ENCODE measurements around the gene AGMO.

Gene AGMO

GRCh38 chr7:15504351-15504750 lies 57.5 kb downstream of the AGMO start:
- DNase-seq (ENCODE audit: extremely low read depth in 1 of 2, low read depth in 1 of 2): no peak

GRCh38 chr7:15503603-15504290 lies 58.1 kb downstream of the AGMO start:
- DNase-seq (ENCODE audit: extremely low read depth in 1 of 2, low read depth in 1 of 2): no peak

- DNase-seq (ENCODE audit: extremely low read depth in 1 of 2, low read depth in 1 of 2): no peak
Measured at GRCh38 chr7:15498465-15498864, 63.4 kb downstream of the AGMO start.

- DNase-seq (ENCODE audit: extremely low read depth in 1 of 2, low read depth in 1 of 2): no peak
Measured at GRCh38 chr7:15495170-15495569, 66.6 kb downstream of the AGMO start.

- no peak for DNase-seq (ENCODE audit: extremely low read depth in 1 of 2, low read depth in 1 of 2)
Measured at GRCh38 chr7:15494711-15495110, 67.1 kb downstream of the AGMO start.

GRCh38 chr7:15491361-15491760 lies 70.5 kb downstream of the AGMO start:
- no peak for DNase-seq (ENCODE audit: extremely low read depth in 1 of 2, low read depth in 1 of 2)

- DNase-seq (ENCODE audit: extremely low read depth in 1 of 2, low read depth in 1 of 2): no peak
Measured at GRCh38 chr7:15490291-15490690, 71.5 kb downstream of the AGMO start.

GRCh38 chr7:15489861-15490260 lies 72.0 kb downstream of the AGMO start:
- DNase-seq (ENCODE audit: extremely low read depth in 1 of 2, low read depth in 1 of 2): no peak

- DNase-seq (ENCODE audit: extremely low read depth in 1 of 2, low read depth in 1 of 2): no peak
Measured at GRCh38 chr7:15489383-15489782, 72.4 kb downstream of the AGMO start.

- no peak for DNase-seq (ENCODE audit: extremely low read depth in 1 of 2, low read depth in 1 of 2)
Measured at GRCh38 chr7:15488401-15488800, 73.4 kb downstream of the AGMO start.

GRCh38 chr7:15487896-15488295 lies 73.9 kb downstream of the AGMO start:
- no peak for DNase-seq (ENCODE audit: extremely low read depth in 1 of 2, low read depth in 1 of 2)

- DNase-seq (ENCODE audit: extremely low read depth in 1 of 2, low read depth in 1 of 2): no peak
Measured at GRCh38 chr7:15485998-15486397, 75.8 kb downstream of the AGMO start.

GRCh38 chr7:15485431-15485830 lies 76.4 kb downstream of the AGMO start:
- no peak for DNase-seq (ENCODE audit: extremely low read depth in 1 of 2, low read depth in 1 of 2)

GRCh38 chr7:15481132-15481531 lies 80.7 kb downstream of the AGMO start:
- no peak for DNase-seq (ENCODE audit: extremely low read depth in 1 of 2, low read depth in 1 of 2)

GRCh38 chr7:15478401-15478800 lies 83.4 kb downstream of the AGMO start:
- DNase-seq (ENCODE audit: extremely low read depth in 1 of 2, low read depth in 1 of 2): no peak

- DNase-seq (ENCODE audit: extremely low read depth in 1 of 2, low read depth in 1 of 2): no peak
Measured at GRCh38 chr7:15476531-15476918, 85.3 kb downstream of the AGMO start.

- no peak for DNase-seq (ENCODE audit: extremely low read depth in 1 of 2, low read depth in 1 of 2)
Measured at GRCh38 chr7:15475808-15476530, 85.8 kb downstream of the AGMO start.

GRCh38 chr7:15471669-15471950 lies 90.2 kb downstream of the AGMO start:
- DNase-seq (ENCODE audit: extremely low read depth in 1 of 2, low read depth in 1 of 2): no peak

GRCh38 chr7:15470825-15471668 lies 90.8 kb downstream of the AGMO start:
- DNase-seq (ENCODE audit: extremely low read depth in 1 of 2, low read depth in 1 of 2): no peak

- no peak for DNase-seq (ENCODE audit: extremely low read depth in 1 of 2, low read depth in 1 of 2)
Measured at GRCh38 chr7:15464667-15465121, 97.1 kb downstream of the AGMO start.

- DNase-seq (ENCODE audit: extremely low read depth in 1 of 2, low read depth in 1 of 2): no peak
Measured at GRCh38 chr7:15463801-15464666, 97.8 kb downstream of the AGMO start.

Measured in activated CD8-positive, alpha-beta memory T cell treated with anti-CD3 and anti-CD28 coated beads for 1 hour (primary cell).